Thoracic aorta (tissue), 2 donors: ENCODE results near the gene TTN. TPM values are rescaled to one million over a fixed set of nuclear protein-coding genes. Genes with fewer than 3 reads are reported as not detected.

Source experiments
- ATAC-seq: fragments of 150-250 bp; one replicate; pipeline ENCODE4 v1.8.0; 2017; ENCODE audit warnings: low read depth; ENCODE audit not compliant: insufficient number of reproducible peaks, low FRiP score
- DNase-seq: peaks from one replicate; pipeline ENCODE4 v3.0.0-alpha.2; 2020; ENCODE audit warnings: low spot score
- H3K27ac ChIP-seq, 2 donors: fragments of 200-600 bp; sonication (generic); 1 replicate in 1 of 2; 2 replicates in 1 of 2; pipeline ENCODE4 v1.5.1; 2016; ENCODE audit warnings: mild to moderate bottlenecking in 2 of 2, moderate library complexity in 2 of 2
- H3K27me3 ChIP-seq: fragments of 200-600 bp; sonication (generic); replicated peaks from 2 replicates; pipeline ENCODE4 v1.6.0; 2016; ENCODE audit warnings: mild to moderate bottlenecking; ENCODE audit not compliant: insufficient read depth
- H3K36me3 ChIP-seq: fragments of 200-600 bp; sonication (generic); one replicate; pipeline ENCODE4 v1.5.1; 2016
- H3K4me1 ChIP-seq, 2 donors: fragments of 200-600 bp; sonication (generic); 1 replicate in 1 of 2; 2 replicates in 1 of 2; pipeline versions ENCODE4 v1.5.1 to v1.6.0; 2016; ENCODE audit warnings: low read depth in 2 of 2, mild to moderate bottlenecking in 1 of 2; ENCODE audit not compliant: control insufficient read depth in 1 of 2
- H3K4me3 ChIP-seq: fragments of 200-600 bp; sonication (generic); 2 replicates; pipeline ENCODE4 v1.5.1; 2016; ENCODE audit warnings: mild to moderate bottlenecking
- H3K9me3 ChIP-seq: fragments of 200-600 bp; sonication (generic); 2 replicates; pipeline ENCODE4 v1.5.1; 2016
- total RNA-seq, 2 donors: library from RNA; depleted of rRNA; stranded (reverse); fragments of >200 nt; gene quantifications; one replicate each; pipeline versions ENCODE4 v1.1.0 to v1.2.3, GENCODE V29; 2016
- TF ChIP-seq, protein P1 (sequence below): fragments of 200-600 bp; sonication (generic); IDR thresholded peaks from one replicate; pipeline ENCODE4 v1.5.1; 2019; ENCODE audit warnings: antibody characterized with exemption

Gene TTN
- total RNA-seq, 2 donors from 2014 or later: 7.0 to 16.4 TPM

DNA sequence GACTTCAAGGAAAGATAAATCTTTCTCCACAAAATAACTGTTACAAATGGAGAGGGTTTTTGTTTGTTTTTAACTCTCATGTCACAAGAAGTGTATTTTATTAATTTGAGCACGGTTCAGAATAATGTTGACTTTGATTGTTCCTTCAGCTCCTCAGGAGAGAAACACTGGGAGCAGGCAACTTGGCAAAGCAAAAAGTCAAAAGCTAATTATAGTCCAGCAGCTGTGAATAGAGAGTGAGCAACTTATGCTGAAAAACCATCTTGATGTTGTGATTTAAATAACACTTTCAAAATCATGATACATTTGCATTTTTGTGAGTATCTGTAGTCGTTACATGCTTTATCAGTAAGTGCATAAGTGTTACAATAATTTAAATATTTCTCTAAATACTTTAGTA lies 37.5 kb upstream of the TTN start:
- Histone ChIP-seq H3K27ac (peak overlapping the region; percentile 39 to 53), H3K36me3 (no peaks in the 10 kb centered on the region)

DNA sequence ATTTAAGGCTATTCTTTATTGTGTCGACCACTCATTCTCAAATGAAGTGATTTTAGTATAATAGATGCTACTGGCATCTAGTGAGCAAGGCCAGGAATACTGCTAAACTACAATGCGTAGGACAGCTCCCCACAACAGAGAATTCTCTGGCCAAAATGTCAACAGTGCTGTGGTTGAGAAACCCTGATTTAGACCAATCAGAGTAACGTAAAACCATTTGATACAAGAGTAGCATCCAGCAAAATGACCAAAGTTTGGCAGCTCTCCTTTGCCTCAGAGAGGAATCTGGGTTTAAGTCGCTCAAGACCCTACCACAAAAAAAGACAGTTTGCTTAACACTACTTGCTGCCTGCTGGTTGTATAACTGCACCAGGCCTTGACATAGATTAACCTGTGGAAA lies 37.0 kb upstream of the TTN start:
- no peaks in the 10 kb centered on the region for H3K27me3 ChIP-seq
- no peak overlapping the region for H3K4me3 ChIP-seq
- H3K27ac ChIP-seq: peak overlapping the region; percentile 39 to 53
- ATAC-seq (no peak), DNase-seq (no peak)
- H3K9me3 ChIP-seq: no peaks in the 10 kb centered on the region
- TF ChIP-seq, protein P1, sequence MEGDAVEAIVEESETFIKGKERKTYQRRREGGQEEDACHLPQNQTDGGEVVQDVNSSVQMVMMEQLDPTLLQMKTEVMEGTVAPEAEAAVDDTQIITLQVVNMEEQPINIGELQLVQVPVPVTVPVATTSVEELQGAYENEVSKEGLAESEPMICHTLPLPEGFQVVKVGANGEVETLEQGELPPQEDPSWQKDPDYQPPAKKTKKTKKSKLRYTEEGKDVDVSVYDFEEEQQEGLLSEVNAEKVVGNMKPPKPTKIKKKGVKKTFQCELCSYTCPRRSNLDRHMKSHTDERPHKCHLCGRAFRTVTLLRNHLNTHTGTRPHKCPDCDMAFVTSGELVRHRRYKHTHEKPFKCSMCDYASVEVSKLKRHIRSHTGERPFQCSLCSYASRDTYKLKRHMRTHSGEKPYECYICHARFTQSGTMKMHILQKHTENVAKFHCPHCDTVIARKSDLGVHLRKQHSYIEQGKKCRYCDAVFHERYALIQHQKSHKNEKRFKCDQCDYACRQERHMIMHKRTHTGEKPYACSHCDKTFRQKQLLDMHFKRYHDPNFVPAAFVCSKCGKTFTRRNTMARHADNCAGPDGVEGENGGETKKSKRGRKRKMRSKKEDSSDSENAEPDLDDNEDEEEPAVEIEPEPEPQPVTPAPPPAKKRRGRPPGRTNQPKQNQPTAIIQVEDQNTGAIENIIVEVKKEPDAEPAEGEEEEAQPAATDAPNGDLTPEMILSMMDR: no peak
- H3K36me3 ChIP-seq: no peaks in the 10 kb centered on the region
- H3K4me1 ChIP-seq: peaks cover 32 to 35% of the 10 kb centered on the region in 2 donors

More for the DNA sequence above, 37.5 kb upstream of the TTN start:
- H3K4me3 ChIP-seq: no peak overlapping the region
- TF ChIP-seq, protein P1: no peak
- peaks cover 32 to 35% of the 10 kb centered on the region in 2 donors for H3K4me1 ChIP-seq
- no peaks in the 10 kb centered on the region for H3K27me3 ChIP-seq
- H3K9me3 ChIP-seq: no peaks in the 10 kb centered on the region
- ATAC-seq (no peak), DNase-seq (no peak)

DNA sequence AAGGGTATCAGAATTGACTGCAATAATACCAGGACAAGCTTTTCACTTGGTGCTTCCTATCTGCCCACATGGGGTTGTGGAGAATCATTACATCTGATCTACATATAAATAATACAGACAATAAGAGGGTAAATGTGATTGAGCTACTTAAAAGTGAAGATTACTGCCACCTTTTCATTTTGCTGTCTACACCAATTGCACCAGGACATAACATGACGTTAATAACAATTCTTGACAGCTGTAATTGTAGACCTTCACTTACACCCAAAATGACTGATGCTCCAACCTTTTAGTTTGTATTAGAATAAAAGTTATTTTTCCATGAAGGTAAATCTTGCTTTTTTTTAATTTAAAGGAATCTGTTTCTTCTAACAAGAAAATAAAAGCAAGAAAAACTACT lies 36.5 kb upstream of the TTN start:
- no peaks in the 10 kb centered on the region for H3K36me3 ChIP-seq
- TF ChIP-seq, protein P1: no peak
- no peak for ATAC-seq
- DNase-seq: no peak
- no peaks in the 10 kb centered on the region for H3K27me3 ChIP-seq
- peaks cover 32 to 35% of the 10 kb centered on the region in 2 donors for H3K4me1 ChIP-seq
- H3K9me3 ChIP-seq: no peaks in the 10 kb centered on the region
- H3K27ac ChIP-seq: peak overlapping the region in 1 of 2 donors; percentile 53
- H3K4me3 ChIP-seq: no peak overlapping the region

DNA sequence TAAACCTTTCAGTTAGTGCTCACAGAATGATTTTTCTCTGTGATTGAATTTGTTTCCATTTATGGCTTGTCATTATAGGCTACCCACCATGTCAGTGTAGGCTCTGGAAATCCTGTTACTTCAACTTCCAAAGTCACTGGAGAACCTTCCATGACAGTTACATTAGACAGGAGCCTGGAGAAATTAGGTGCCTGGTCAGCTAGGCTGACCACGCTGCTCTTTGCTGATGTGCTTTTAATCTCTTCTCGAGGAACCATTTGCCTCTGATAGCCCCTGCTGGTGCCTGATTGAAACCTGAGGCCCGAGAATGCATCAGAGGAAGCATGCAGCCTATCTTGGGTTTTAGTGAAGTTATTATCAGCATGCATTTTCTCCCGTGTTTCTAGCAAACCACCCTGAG lies 29.6 kb upstream of the TTN start:
- TF ChIP-seq, protein P1: no peak
- no peak overlapping the region for H3K4me3 ChIP-seq
- H3K36me3 ChIP-seq: no peaks in the 10 kb centered on the region
- no peak overlapping the region for H3K27ac ChIP-seq
- DNase-seq: no peak
- no peaks in the 10 kb centered on the region for H3K4me1 ChIP-seq
- H3K9me3 ChIP-seq: no peaks in the 10 kb centered on the region
- H3K27me3 ChIP-seq: no peaks in the 10 kb centered on the region
- no peak for ATAC-seq

DNA sequence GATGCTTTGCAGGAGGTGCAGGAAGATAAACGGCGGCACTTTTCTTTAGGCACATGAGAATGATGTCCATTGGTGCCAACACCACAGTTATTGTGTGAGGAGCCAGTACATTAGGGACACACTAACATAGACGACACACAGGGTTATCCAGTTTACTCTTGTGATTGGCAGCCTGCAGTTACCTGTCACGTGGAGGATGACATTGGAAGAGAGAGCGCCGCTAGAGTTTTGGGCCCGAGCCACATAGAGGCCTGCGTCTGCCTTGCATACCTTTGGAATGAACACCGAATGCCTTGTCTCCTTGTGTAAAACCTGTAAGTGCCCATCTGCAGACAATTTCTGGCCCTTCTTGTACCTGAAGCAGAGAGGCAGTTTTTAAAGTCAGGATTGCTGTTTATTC lies 26.9 kb upstream of the TTN start:
- H3K9me3 ChIP-seq: no peaks in the 10 kb centered on the region
- DNase-seq: no peak
- no peaks in the 10 kb centered on the region for H3K27me3 ChIP-seq
- H3K36me3 ChIP-seq: no peaks in the 10 kb centered on the region
- TF ChIP-seq, protein P1: no peak
- H3K4me1 ChIP-seq: peaks cover 3 to 16% of the 10 kb centered on the region in 2 donors
- H3K27ac ChIP-seq: no peak overlapping the region
- no peak for ATAC-seq
- no peak overlapping the region for H3K4me3 ChIP-seq
